Stomach (tissue), 4 donors: ENCODE results near the gene RSKR.

Experiments used
- CTCF ChIP-seq, 7 experiments: fragments of 450-650 bp in 4 of 7; fragments of 200-600 bp in 3 of 7; sonication (generic) in 3 of 7; IDR thresholded peaks; one replicate each; pipeline ENCODE4 v1.5.1; 2016 to 2019; ENCODE audit warnings: antibody characterized with exemption in 7 of 7, control low read depth in 2 of 7, mild to moderate bottlenecking in 1 of 7
- EP300 ChIP-seq: sonication (generic); formaldehyde crosslinking; IDR thresholded peaks from one replicate; pipeline ENCODE4 v1.6.1; 2017; ENCODE audit warnings: antibody characterized with exemption
- POLR2AphosphoS5 ChIP-seq, 3 donors: sonication (generic); formaldehyde crosslinking; IDR thresholded peaks; one replicate each; pipeline ENCODE4 v1.6.1; 2016; ENCODE audit warnings: antibody characterized with exemption in 3 of 3

GRCh38 chr17:28584434-28584833, 29.6 kb downstream of the RSKR start:
- TF ChIP-seq CTCF (IDR thresholded peaks at IDR 0.05) (no peak), EP300 (no peak), POLR2AphosphoS5 (IDR thresholded peaks at IDR 0.05) (no peak)
